Smooth muscle cell (in vitro differentiated cells): Measurements from ENCODE around the gene GPHN. TPM values are rescaled to one million over a fixed set of nuclear protein-coding genes. Genes with fewer than 3 reads are reported as not detected.

ENCODE experiments used
- DNase-seq: peaks from one replicate; lab custom pipeline; 2025; ENCODE audit not compliant: unreplicated experiment; lab: John Stamatoyannopoulos, UW
- H2AFZ ChIP-seq: fragments of 200-600 bp; sonication (generic); 2 replicates; pipeline ENCODE4 v1.6.0; 2016; ENCODE audit warnings: antibody characterized with exemption, low read depth, mild to moderate bottlenecking
- H3F3A ChIP-seq: fragments of 200-600 bp; sonication (generic); 2 replicates; pipeline ENCODE4 v1.6.0; 2017; ENCODE audit warnings: antibody characterized with exemption, low read depth
- H3K27ac ChIP-seq: fragments of 200-600 bp; sonication (generic); 2 replicates; pipeline ENCODE4 v1.5.1; 2016; ENCODE audit warnings: low read depth, mild to moderate bottlenecking
- H3K27me3 ChIP-seq: fragments of 200-600 bp; sonication (generic); 2 replicates; pipeline ENCODE4 v1.6.1; 2016; ENCODE audit warnings: low read depth, mild to moderate bottlenecking
- H3K36me3 ChIP-seq: fragments of 200-600 bp; sonication (generic); 2 replicates; pipeline ENCODE4 v1.5.1; 2016; ENCODE audit warnings: low read depth
- H3K4me1 ChIP-seq: fragments of 200-600 bp; sonication (generic); 2 replicates; pipeline ENCODE4 v1.5.1; 2016; ENCODE audit warnings: low read depth
- H3K4me2 ChIP-seq: fragments of 200-600 bp; sonication (generic); 2 replicates; pipeline ENCODE4 v1.6.0; 2016; ENCODE audit warnings: mild to moderate bottlenecking
- H3K4me3 ChIP-seq: fragments of 200-600 bp; sonication (generic); 2 replicates; pipeline ENCODE4 v1.5.1; 2016; ENCODE audit warnings: mild to moderate bottlenecking
- H3K79me2 ChIP-seq: fragments of 200-600 bp; sonication (generic); 2 replicates; pipeline ENCODE4 v1.6.0; 2016; ENCODE audit warnings: low read depth, mild to moderate bottlenecking
- H3K9ac ChIP-seq: fragments of 200-600 bp; sonication (generic); 2 replicates; pipeline ENCODE4 v1.6.0; 2016; ENCODE audit warnings: low read depth
- H3K9me3 ChIP-seq: fragments of 200-600 bp; sonication (generic); replicated peaks from 2 replicates; pipeline ENCODE4 v1.5.1; 2016; ENCODE audit warnings: low read depth
- H4K20me1 ChIP-seq: fragments of 200-600 bp; sonication (generic); 2 replicates; pipeline ENCODE4 v1.6.0; 2016; ENCODE audit warnings: low read depth
- WGBS: methylation state at CpG from one replicate; pipeline ENCODE4 v1.1.7; 2016; ENCODE audit warnings: low lambda C conversion rate; 5-methylcytosine and 5-hydroxymethylcytosine counted together
- polyA plus RNA-seq: library from polyadenylated mRNA; unstranded; fragments of >200 nt; fragmentation: Nextera tagmentation; extraction: Ambion mirVana; gene quantifications from 2 replicates; pipeline ENCODE4 v1.2.1, GENCODE V29; 2016
- total RNA-seq: library from RNA; depleted of rRNA; stranded (reverse); fragments of >200 nt; gene quantifications from 2 replicates; pipeline ENCODE4 v1.2.3, GENCODE V29; 2014
- TF ChIP-seq, protein P1 (sequence below): fragments of 200-600 bp; sonication (generic); IDR thresholded peaks from 2 replicates; pipeline ENCODE4 v1.5.1; 2017; ENCODE audit warnings: borderline replicate concordance, mild to moderate bottlenecking, antibody characterized with exemption; ENCODE audit not compliant: insufficient read depth, poor library complexity, severe bottlenecking

Gene GPHN
- total and polyA plus RNA-seq, 2 experiments from 2014 or later, result 8.6 to 18.9 TPM

DNA sequence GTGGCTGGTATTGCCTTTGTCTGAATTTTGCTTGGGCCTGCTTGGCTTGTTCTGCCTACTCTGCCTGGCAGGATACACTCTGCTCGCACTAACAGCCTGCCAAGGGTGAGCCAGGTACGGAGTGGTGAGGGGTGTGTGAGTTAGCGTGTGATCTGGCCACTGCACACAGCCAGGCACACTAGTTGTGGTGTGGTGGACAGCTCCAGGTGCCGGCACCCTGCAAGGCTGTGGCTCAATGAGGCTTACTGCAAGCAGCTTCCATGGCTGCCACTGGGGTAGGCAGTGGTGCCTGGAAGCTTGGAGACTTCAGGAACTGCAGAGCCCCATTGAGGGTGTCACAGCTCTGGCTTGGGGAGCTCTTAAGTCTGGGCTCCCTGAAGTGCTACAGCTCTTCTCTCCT lies 87.4 kb downstream of the GPHN start:
- H3K36me3 ChIP-seq, result no peaks in the 10 kb centered on the region
- no peak overlapping the region for H3K4me2 ChIP-seq
- H3K9me3 ChIP-seq, result no peaks in the 10 kb centered on the region
- H3K27ac ChIP-seq, result no peak overlapping the region
- no peak for DNase-seq
- H2AFZ ChIP-seq, result no peak overlapping the region
- TF ChIP-seq, protein P1, sequence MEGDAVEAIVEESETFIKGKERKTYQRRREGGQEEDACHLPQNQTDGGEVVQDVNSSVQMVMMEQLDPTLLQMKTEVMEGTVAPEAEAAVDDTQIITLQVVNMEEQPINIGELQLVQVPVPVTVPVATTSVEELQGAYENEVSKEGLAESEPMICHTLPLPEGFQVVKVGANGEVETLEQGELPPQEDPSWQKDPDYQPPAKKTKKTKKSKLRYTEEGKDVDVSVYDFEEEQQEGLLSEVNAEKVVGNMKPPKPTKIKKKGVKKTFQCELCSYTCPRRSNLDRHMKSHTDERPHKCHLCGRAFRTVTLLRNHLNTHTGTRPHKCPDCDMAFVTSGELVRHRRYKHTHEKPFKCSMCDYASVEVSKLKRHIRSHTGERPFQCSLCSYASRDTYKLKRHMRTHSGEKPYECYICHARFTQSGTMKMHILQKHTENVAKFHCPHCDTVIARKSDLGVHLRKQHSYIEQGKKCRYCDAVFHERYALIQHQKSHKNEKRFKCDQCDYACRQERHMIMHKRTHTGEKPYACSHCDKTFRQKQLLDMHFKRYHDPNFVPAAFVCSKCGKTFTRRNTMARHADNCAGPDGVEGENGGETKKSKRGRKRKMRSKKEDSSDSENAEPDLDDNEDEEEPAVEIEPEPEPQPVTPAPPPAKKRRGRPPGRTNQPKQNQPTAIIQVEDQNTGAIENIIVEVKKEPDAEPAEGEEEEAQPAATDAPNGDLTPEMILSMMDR, result no peak
- no peak overlapping the region for H3K9ac ChIP-seq
- no peaks in the 10 kb centered on the region for H4K20me1 ChIP-seq
- H3K27me3 ChIP-seq, result no peaks in the 10 kb centered on the region
- no peak overlapping the region for H3K4me3 ChIP-seq
- H3F3A ChIP-seq, result no peaks in the 10 kb centered on the region
- 100% methylated on average over 4 of the region's 4 CpGs for WGBS
- H3K79me2 ChIP-seq, result no peaks in the 10 kb centered on the region
- H3K4me1 ChIP-seq, result no peaks in the 10 kb centered on the region

DNA sequence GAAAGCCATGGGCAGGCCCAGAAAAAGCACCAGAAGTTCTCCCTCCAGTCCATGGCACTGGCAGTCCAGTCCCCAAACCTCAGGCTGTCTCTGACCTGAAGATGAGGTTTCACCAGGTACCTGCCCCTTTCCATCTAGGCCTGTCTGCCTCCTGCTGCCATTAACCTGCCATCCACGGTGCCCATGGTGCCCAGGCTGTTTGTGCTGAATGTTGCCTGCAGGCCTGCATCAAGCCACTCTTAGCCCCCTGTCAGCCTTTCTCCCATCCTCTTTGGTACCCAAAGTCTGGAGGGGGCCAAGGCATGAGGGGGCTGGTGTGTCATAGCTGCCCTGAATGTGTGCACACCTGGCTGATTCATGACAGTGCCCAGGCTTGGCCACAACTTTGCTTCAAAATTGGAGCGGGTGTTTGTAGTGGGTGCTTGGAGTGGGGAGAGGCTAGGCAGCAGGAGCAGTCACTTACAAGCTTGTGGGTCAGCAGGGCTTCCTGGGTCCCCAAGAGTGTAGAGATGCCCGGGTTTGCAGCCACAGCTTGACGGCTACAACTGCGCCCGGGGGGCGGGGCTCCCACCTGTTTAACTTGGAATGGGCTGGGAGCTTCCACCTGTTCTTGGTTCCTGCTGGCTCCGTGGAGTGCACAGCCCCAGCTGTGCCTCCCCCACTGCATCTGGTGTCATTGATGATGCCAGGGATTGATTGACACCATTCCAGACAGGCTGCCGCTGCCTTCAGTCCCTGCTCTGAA lies 88.5 kb downstream of the GPHN start:
- H3K36me3 ChIP-seq, result no peaks in the 10 kb centered on the region
- H3K4me2 ChIP-seq, result no peak overlapping the region
- WGBS, result 98% methylated on average over 9 of the region's 9 CpGs
- H3K27ac ChIP-seq, result no peak overlapping the region
- H2AFZ ChIP-seq, result no peak overlapping the region
- no peak overlapping the region for H3K9ac ChIP-seq
- H3K4me1 ChIP-seq, result no peaks in the 10 kb centered on the region
- no peaks in the 10 kb centered on the region for H3K79me2 ChIP-seq
- no peaks in the 10 kb centered on the region for H4K20me1 ChIP-seq
- no peak overlapping the region for H3K4me3 ChIP-seq
- H3K9me3 ChIP-seq, result no peaks in the 10 kb centered on the region
- no peak for DNase-seq
- no peaks in the 10 kb centered on the region for H3F3A ChIP-seq
- no peaks in the 10 kb centered on the region for H3K27me3 ChIP-seq
- TF ChIP-seq, protein P1, result no peak

DNA sequence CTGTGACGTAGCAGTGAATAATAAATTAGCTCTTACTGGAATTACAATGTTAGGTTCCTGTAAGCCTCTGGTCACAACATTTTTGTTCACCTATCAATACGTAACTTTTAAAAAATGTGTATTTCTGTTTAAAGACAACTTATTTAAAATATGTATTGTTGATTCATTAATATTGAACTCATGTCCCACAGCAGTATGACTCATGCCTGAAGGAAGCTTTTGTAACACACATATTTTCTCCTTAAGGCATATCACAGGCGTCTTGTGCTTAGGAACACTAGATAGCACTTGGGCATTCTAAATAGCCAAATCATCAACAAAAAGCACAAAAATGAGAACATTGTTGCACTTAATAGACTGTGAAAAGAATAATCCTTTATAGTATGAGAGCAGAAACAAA lies 92.5 kb downstream of the GPHN start:
- H3K4me1 ChIP-seq, result no peaks in the 10 kb centered on the region
- no peaks in the 10 kb centered on the region for H4K20me1 ChIP-seq
- H2AFZ ChIP-seq, result no peak overlapping the region
- no peaks in the 10 kb centered on the region for H3K36me3 ChIP-seq
- H3K4me2 ChIP-seq, result no peak overlapping the region
- H3K27ac ChIP-seq, result no peak overlapping the region
- H3K27me3 ChIP-seq, result no peaks in the 10 kb centered on the region
- TF ChIP-seq, protein P1, result no peak
- 67% methylated on average over 3 of the region's 3 CpGs for WGBS
- H3K4me3 ChIP-seq, result no peak overlapping the region
- H3F3A ChIP-seq, result no peaks in the 10 kb centered on the region
- DNase-seq, result no peak
- H3K79me2 ChIP-seq, result no peaks in the 10 kb centered on the region
- no peak overlapping the region for H3K9ac ChIP-seq
- no peaks in the 10 kb centered on the region for H3K9me3 ChIP-seq

DNA sequence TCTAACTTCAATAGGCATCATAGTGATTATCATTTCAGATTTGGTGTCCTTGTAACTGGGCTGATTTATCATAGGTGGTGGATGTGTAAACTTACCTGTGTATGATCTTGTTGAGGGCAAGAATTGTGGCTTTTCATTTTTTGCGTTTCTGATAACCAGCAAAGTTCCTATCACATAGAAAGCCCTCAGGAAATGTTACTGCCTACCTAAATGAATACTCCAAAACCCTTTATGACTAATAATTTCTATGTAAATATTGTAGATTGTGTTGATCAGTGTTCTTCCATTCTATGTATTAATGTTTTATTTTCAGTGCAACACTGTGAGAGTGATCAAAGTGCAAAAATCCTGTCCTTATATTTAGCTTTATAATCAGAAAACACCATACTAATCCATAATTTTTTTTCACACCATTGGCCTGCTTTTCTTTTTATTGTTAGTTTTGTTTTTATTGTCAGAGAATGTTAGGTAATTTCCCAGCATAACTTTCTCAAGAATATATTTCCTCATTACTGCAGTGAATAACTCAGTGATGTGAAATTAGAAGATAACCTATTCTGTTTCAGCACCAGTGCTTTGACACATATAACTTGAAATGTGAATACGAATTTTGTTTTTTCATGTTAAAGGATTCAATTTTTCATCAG lies 94.1 kb downstream of the GPHN start:
- Histone ChIP-seq H4K20me1 (no peaks in the 10 kb centered on the region), H3K36me3 (no peaks in the 10 kb centered on the region), H3K79me2 (no peaks in the 10 kb centered on the region), H3K4me3 (no peak overlapping the region), H3F3A (no peaks in the 10 kb centered on the region), H3K27ac (no peak overlapping the region), H3K4me2 (no peak overlapping the region), H3K9ac (no peak overlapping the region), H3K9me3 (no peaks in the 10 kb centered on the region), H3K4me1 (no peaks in the 10 kb centered on the region), H3K27me3 (no peaks in the 10 kb centered on the region), H2AFZ (no peak overlapping the region)
- DNase-seq, result no peak
- TF ChIP-seq, protein P1, result no peak
- 96% methylated on average over 2 of the region's 2 CpGs for WGBS
